ENCODE measurements around the gene ANKRD53.

ANKRD53 gene

DNA sequence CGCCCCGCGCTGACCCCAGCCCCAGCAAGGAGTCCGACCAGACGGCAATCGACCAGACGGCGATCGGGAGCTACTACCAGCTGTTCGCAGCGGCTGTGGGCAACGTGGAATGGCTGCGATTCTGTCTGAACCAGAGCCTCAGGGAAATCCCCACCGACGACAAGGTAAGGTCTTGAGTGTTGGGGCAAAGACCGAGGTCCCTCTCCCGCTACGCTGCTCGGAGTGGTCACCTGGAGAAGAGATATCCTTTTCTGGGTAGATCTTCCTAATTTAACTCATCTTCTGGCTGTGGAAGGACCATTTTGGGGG, 704 bp downstream of the ANKRD53 start:
- ChIA-PET CTCF (no interaction called here), POLR2A (no interaction called here)
- no peak for DNase-seq (ENCODE audit: extremely low spot score)
- TF ChIP-seq FOXM1 (IDR thresholded peaks at IDR 0.05; ENCODE audit: borderline replicate concordance): no peak
- TF ChIP-seq CTBP1 (IDR thresholded peaks at IDR 0.05; ENCODE audit: borderline replicate concordance): no peak
- TF ChIP-seq ARNT (IDR thresholded peaks at IDR 0.05): no peak
- TF ChIP-seq BHLHE40 (IDR thresholded peaks at IDR 0.05; ENCODE audit: borderline replicate concordance): no peak
- TF ChIP-seq FOXK2 (IDR thresholded peaks at IDR 0.05): no peak
- no peak for TF ChIP-seq ELF4 (IDR thresholded peaks at IDR 0.05)
- no peak for TF ChIP-seq L3MBTL2 (conservative IDR thresholded peaks at IDR 0.05)
- no peak for TF ChIP-seq ZNF384 (IDR thresholded peaks at IDR 0.05)
- TF ChIP-seq SUZ12 (IDR thresholded peaks at IDR 0.05): no peak
- no peak for TF ChIP-seq HDGF (IDR thresholded peaks at IDR 0.05; ENCODE audit: borderline replicate concordance)
- TF ChIP-seq FOXA1 (IDR thresholded peaks at IDR 0.05): no peak
- TF ChIP-seq TARDBP (IDR thresholded peaks at IDR 0.05): no peak
- TF ChIP-seq NFRKB (IDR thresholded peaks at IDR 0.05): no peak
- TF ChIP-seq SP1 (IDR thresholded peaks at IDR 0.05): no peak
- TF ChIP-seq LEF1 (IDR thresholded peaks at IDR 0.05; ENCODE audit: borderline replicate concordance): no peak
- TF ChIP-seq, protein P1, sequence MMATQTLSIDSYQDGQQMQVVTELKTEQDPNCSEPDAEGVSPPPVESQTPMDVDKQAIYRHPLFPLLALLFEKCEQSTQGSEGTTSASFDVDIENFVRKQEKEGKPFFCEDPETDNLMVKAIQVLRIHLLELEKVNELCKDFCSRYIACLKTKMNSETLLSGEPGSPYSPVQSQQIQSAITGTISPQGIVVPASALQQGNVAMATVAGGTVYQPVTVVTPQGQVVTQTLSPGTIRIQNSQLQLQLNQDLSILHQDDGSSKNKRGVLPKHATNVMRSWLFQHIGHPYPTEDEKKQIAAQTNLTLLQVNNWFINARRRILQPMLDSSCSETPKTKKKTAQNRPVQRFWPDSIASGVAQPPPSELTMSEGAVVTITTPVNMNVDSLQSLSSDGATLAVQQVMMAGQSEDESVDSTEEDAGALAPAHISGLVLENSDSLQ (IDR thresholded peaks at IDR 0.05): no peak

DNA sequence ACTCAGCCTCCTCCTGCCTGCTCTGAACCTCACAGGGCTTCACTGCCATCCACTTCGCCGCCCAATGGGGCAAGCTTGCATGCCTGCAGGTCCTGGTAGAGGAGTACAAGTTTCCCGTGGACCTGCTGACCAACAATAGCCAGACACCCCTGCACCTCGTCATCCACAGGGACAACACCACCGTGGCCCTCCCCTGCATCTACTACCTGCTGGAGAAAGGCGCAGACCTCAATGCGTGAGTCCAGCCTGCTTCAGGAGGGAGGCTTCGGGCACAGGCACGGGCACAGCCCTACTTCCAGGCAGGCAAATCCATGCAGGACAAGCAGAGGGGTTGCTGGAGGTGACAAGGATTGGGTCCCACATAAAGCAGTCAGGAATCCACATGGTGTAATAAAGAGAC, 1.2 kb downstream of the ANKRD53 start:
- POLR2A ChIA-PET: no interaction called here
- TF ChIP-seq BHLHE40 (IDR thresholded peaks at IDR 0.05; ENCODE audit: borderline replicate concordance) (no peak), ARNT (IDR thresholded peaks at IDR 0.05) (no peak), ELF4 (IDR thresholded peaks at IDR 0.05) (no peak), CTBP1 (IDR thresholded peaks at IDR 0.05; ENCODE audit: borderline replicate concordance) (no peak), LEF1 (IDR thresholded peaks at IDR 0.05; ENCODE audit: borderline replicate concordance) (no peak), TARDBP (IDR thresholded peaks at IDR 0.05) (no peak), HDGF (IDR thresholded peaks at IDR 0.05; ENCODE audit: borderline replicate concordance) (no peak), SUZ12 (IDR thresholded peaks at IDR 0.05) (no peak), FOXK2 (IDR thresholded peaks at IDR 0.05) (no peak), SP1 (IDR thresholded peaks at IDR 0.05) (no peak), FOXM1 (IDR thresholded peaks at IDR 0.05; ENCODE audit: borderline replicate concordance) (no peak), L3MBTL2 (conservative IDR thresholded peaks at IDR 0.05) (no peak), NFRKB (IDR thresholded peaks at IDR 0.05) (no peak), FOXA1 (IDR thresholded peaks at IDR 0.05) (no peak), ZNF384 (IDR thresholded peaks at IDR 0.05) (no peak)
- TF ChIP-seq, protein P1 (IDR thresholded peaks at IDR 0.05): no peak
- DNase-seq (ENCODE audit: extremely low spot score): no peak
- CTCF ChIA-PET: no interaction called here

DNA sequence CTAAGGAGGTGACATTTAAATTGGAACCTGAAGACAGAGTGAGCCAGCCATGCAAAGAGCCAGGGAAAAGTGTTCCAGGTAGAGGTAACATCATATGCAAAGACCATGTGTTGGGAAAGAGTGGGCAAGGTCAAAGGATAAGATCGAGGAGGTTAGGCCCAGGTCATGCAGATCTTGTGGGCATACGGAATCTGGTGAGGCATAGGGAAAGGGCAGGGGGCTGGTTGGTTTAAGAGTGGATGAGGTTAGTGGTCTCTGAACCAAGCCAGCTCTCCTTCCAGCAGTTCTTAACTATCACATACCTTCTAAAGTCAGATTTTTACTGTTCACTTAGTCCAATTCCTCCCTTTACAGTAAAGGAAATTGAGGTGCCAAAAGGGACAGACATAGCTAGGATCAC, 3.0 kb downstream of the ANKRD53 start:
- no peak for TF ChIP-seq FOXM1 (IDR thresholded peaks at IDR 0.05; ENCODE audit: borderline replicate concordance)
- TF ChIP-seq NFRKB (IDR thresholded peaks at IDR 0.05): no peak
- TF ChIP-seq TARDBP (IDR thresholded peaks at IDR 0.05): no peak
- no peak for TF ChIP-seq ZNF384 (IDR thresholded peaks at IDR 0.05)
- TF ChIP-seq HDGF (IDR thresholded peaks at IDR 0.05; ENCODE audit: borderline replicate concordance): no peak
- no peak for TF ChIP-seq FOXK2 (IDR thresholded peaks at IDR 0.05)
- TF ChIP-seq ELF4 (IDR thresholded peaks at IDR 0.05): no peak
- no peak for TF ChIP-seq LEF1 (IDR thresholded peaks at IDR 0.05; ENCODE audit: borderline replicate concordance)
- no peak for TF ChIP-seq SP1 (IDR thresholded peaks at IDR 0.05)
- no peak for TF ChIP-seq ARNT (IDR thresholded peaks at IDR 0.05)
- no peak for TF ChIP-seq FOXA1 (IDR thresholded peaks at IDR 0.05)
- no peak for TF ChIP-seq L3MBTL2 (conservative IDR thresholded peaks at IDR 0.05)
- no peak for TF ChIP-seq SUZ12 (IDR thresholded peaks at IDR 0.05)
- TF ChIP-seq, protein P1 (IDR thresholded peaks at IDR 0.05): no peak
- no peak for TF ChIP-seq BHLHE40 (IDR thresholded peaks at IDR 0.05; ENCODE audit: borderline replicate concordance)
- TF ChIP-seq CTBP1 (IDR thresholded peaks at IDR 0.05; ENCODE audit: borderline replicate concordance): no peak
- no peak for DNase-seq (ENCODE audit: extremely low spot score)
- ChIA-PET CTCF (no interaction called here), POLR2A (no interaction called here)

DNA sequence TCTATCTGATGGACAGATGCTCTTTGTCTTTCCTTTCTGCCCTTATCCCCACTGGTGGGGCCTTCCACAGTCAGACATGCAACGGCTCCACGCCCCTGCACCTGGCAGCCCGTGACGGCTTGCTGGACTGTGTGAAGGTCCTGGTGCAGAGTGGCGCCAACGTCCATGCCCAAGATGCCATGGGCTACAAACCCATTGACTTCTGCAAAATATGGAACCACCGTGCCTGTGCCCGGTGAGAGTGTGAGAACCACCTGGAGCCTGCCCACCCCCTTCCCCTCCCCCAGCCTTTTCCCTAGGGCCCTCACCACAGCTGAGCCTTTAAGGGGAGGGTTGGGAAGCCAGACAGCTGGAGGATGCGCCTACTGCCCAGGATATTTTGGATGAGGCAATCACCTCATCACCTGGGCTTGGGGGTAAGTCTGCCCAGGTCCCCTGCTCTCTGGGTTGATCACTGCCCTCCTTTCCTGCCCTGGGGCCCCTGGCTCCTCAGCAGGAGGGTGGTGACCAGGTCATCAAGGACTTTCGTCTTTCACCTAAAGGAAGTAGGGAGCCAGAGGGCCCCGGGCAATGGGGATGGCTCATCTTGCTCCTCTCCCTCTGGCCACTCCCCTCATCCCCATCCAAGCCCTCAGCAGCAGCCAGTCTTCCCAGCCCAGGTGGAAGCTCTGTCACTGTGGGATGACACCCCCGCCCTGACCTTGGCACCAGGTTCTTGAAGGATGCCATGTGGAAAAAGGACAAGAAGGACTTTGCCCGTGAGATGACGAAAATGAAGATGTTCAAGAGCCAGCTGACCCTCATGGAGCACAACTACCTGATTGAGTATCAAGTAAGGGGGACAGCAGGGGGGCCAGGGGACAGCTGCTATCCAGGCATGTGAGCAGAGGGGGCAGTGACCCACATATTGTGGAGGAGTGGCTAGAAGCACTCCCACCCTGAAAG, 3.7 kb downstream of the ANKRD53 start:
- DNase-seq (ENCODE audit: extremely low spot score): no peak
- ChIA-PET POLR2A (no interaction called here), CTCF (no interaction called here)
- no peak for TF ChIP-seq LEF1 (IDR thresholded peaks at IDR 0.05; ENCODE audit: borderline replicate concordance)
- TF ChIP-seq L3MBTL2 (conservative IDR thresholded peaks at IDR 0.05): no peak
- TF ChIP-seq, protein P1 (IDR thresholded peaks at IDR 0.05): no peak
- no peak for TF ChIP-seq BHLHE40 (IDR thresholded peaks at IDR 0.05; ENCODE audit: borderline replicate concordance)
- no peak for TF ChIP-seq SUZ12 (IDR thresholded peaks at IDR 0.05)
- TF ChIP-seq NFRKB (IDR thresholded peaks at IDR 0.05): no peak
- no peak for TF ChIP-seq FOXK2 (IDR thresholded peaks at IDR 0.05)
- TF ChIP-seq TARDBP (IDR thresholded peaks at IDR 0.05): no peak
- TF ChIP-seq ELF4 (IDR thresholded peaks at IDR 0.05): no peak
- no peak for TF ChIP-seq ZNF384 (IDR thresholded peaks at IDR 0.05)
- TF ChIP-seq FOXA1 (IDR thresholded peaks at IDR 0.05): no peak

DNA sequence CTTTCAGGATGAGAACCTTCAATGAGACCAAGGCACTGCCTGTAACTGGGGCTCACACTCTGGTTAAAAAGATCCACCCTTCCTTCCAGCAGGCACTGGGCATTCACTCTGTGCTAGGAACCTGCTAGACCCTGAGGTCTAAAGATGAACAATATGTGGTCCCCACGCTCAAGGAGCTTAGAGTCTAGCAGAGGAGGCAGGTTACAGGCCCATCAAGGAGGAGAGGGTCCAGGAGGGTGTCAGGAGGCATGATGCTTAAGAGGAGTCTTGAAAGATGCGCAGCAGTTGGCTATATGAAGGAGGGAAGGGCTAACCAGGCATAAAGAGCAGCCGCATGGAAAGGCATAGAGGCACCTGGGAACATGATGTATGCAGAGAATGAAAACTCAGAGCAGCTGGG, 4.5 kb downstream of the ANKRD53 start:
- DNase-seq (ENCODE audit: extremely low spot score): no peak
- ChIA-PET POLR2A (no interaction called here), CTCF (no interaction called here)
- TF ChIP-seq L3MBTL2 (conservative IDR thresholded peaks at IDR 0.05) (no peak), ARNT (IDR thresholded peaks at IDR 0.05) (no peak), ZNF384 (IDR thresholded peaks at IDR 0.05) (no peak), BHLHE40 (IDR thresholded peaks at IDR 0.05; ENCODE audit: borderline replicate concordance) (no peak), NFRKB (IDR thresholded peaks at IDR 0.05) (no peak), FOXK2 (IDR thresholded peaks at IDR 0.05) (no peak), FOXA1 (IDR thresholded peaks at IDR 0.05) (no peak), ELF4 (IDR thresholded peaks at IDR 0.05) (no peak), SUZ12 (IDR thresholded peaks at IDR 0.05) (no peak), FOXM1 (IDR thresholded peaks at IDR 0.05; ENCODE audit: borderline replicate concordance) (no peak)
- TF ChIP-seq, protein P1 (IDR thresholded peaks at IDR 0.05): no peak
